Coronary artery (tissue), 2 donors: ENCODE measurements around the gene TNFRSF14.
A peak's percentile ranks its signal among the peaks of the same experiment; 100 is the strongest.

Source experiments
- DNase-seq: peaks from one replicate; pipeline ENCODE4 v3.0.0-alpha.2; 2017; ENCODE audit warnings: low spot score
- H3K27ac ChIP-seq, 2 donors: fragments of 200-600 bp; sonication (generic); one replicate each; pipeline ENCODE4 v1.5.1; 2016 to 2019
- H3K4me3 ChIP-seq: fragments of 200-600 bp; sonication (generic); 2 replicates; pipeline ENCODE4 v1.5.1; 2016; ENCODE audit warnings: mild to moderate bottlenecking, moderate library complexity
- CTCF ChIP-seq: fragments of 200-600 bp; sonication (generic); IDR thresholded peaks from one replicate; pipeline ENCODE4 v1.5.1; 2019; ENCODE audit warnings: antibody characterized with exemption

The TNFRSF14 gene

GRCh38 chr1:2528016-2528415 lies 28.2 kb upstream of the TNFRSF14 start:
- H3K4me3 ChIP-seq, result peak overlapping the region; percentile 71
- TF ChIP-seq CTCF, result no peak
- peak overlapping the region; percentile 79 to 95 for H3K27ac ChIP-seq
- peak; percentile 87 for DNase-seq

- Histone ChIP-seq H3K4me3 (peak overlapping the region; percentile 71), H3K27ac (peak overlapping the region; percentile 62 to 95)
- DNase-seq, result no peak
- no peak for TF ChIP-seq CTCF
Measured at GRCh38 chr1:2528611-2528965, 27.6 kb upstream of the TNFRSF14 start.

DNA sequence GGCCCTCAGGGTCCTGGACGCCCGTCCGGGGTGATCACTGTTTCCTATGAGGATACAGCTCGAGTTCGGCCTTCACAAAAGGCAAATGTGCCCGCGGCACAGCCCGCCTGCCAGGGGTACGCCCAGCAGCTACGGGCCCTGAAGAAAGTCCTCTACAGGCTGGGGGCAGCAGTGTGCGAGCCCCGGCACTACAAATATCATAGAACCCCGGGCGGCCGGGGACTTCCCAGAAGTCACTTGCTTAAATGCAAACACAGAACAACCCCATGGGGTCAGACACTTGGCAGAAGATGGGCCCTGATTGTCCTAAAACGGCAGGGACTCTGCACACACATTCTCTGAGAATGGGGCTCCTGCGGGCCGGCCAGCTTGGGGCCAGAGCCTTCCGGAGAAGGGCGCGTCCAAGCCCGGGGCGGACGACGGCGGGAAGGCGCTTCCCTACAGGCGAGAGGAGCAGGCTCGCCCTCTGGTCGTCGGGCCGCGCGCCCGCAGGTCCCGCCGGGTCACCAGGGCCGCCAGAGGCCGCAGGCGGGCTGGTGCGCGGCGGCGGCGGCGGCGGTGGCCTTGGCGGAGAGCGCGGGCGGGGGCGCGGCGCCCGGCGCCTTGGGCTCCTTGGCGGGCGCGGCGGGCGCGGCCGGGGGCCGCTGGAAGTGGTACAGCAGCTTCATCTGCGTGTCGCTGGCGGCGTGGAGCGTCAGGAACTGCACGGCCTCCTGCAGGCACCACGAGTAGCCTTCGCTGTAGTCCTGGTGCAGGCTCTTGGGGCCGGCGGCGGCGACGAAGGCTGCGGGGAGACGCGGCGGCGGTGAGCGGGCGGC lies 27.0 kb upstream of the TNFRSF14 start:
- peak overlapping the region; percentile 71 for H3K4me3 ChIP-seq

GRCh38 chr1:2529784-2530512 lies 26.2 kb upstream of the TNFRSF14 start, which contains the start of gene HES5:
Gene HES5, minus strand, starts transcription at chr1:2530263. Its CDS starts 99 bp downstream, at chr1:2530164.
- Histone ChIP-seq H3K27ac (peak within 1 kb of the TSS; percentile 62 to 95), H3K4me3 (peak within 1 kb of the TSS; percentile 71)
- no peak for TF ChIP-seq CTCF
- DNase-seq, result no peak

More for the DNA sequence above, 27.0 kb upstream of the TNFRSF14 start:
- DNase-seq, result no peak
- no peak for TF ChIP-seq CTCF
- H3K27ac ChIP-seq, result peak overlapping the region; percentile 62 to 95

DNA sequence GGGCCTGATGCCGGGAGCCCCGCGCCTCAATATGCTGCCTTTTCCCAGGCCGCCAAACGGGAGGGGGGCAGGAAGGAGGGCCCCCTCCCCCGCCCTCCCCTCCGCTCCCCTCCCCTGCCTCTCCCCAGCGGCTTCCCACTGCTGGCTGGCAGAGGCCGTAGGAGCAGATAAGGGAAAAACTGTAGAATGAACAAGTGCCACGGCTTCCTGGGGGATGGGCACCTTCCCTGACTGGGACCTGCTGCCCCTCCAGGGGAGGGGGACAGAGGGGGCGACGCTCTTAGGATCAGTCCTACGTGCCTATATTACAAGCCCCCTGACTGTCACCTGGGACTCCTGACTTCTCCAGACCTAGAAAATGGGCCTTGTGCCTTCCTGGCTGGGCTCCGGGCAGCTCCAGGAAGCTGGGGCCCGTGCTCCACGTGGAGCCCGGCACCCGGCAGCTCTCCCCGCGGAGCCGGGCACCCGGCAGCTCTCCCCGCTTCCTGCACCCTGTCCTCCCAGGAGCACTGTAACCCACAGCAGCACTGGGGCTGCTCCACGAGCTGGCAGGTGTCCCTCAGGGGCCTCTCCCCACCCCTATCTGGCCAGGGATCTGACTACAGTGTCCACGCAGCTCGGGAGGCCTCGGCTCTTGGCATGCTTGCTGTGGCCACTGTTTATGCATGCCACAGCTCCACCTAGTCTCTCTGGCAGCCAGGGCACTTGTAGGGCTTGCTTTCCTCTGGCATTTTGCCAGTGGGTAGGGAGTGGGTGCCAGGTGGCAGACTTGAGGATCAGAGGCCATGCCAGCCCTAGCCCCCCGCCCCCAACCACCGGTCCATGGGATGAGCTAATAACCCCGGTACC lies 25.4 kb upstream of the TNFRSF14 start:
- no peak for DNase-seq
- peak overlapping the region; percentile 18 to 95 for H3K27ac ChIP-seq
- H3K4me3 ChIP-seq, result peak overlapping the region; percentile 71
- TF ChIP-seq CTCF, result no peak

- no peak overlapping the region for H3K27ac ChIP-seq
Measured at GRCh38 chr1:2532485-2533160, 23.5 kb upstream of the TNFRSF14 start.

More at GRCh38 chr1:2532485-2533160, 23.5 kb upstream of the TNFRSF14 start:
- DNase-seq, result no peak
- no peak overlapping the region for H3K4me3 ChIP-seq
- TF ChIP-seq CTCF, result no peak
